GM12864 (cell line): ENCODE results near the gene RBM19.

Experiments used
- DNase-seq: peaks from one replicate; pipeline ENCODE4 v3.0.0-alpha.2; 2011; ENCODE audit warnings: low read depth
- H3K4me3 ChIP-seq: 2 replicates; pipeline ENCODE4 v1.5.1; 2011; ENCODE audit warnings: mild to moderate bottlenecking, low read depth, low read length, control low read depth
- TF ChIP-seq, protein P1 (sequence below): IDR thresholded peaks from 2 replicates; pipeline ENCODE4 v1.5.1; 2011; ENCODE audit warnings: low read depth, mild to moderate bottlenecking, moderate library complexity, low read length, control low read depth, inconsistent platforms; ENCODE audit errors: missing control alignments

Gene RBM19

DNA sequence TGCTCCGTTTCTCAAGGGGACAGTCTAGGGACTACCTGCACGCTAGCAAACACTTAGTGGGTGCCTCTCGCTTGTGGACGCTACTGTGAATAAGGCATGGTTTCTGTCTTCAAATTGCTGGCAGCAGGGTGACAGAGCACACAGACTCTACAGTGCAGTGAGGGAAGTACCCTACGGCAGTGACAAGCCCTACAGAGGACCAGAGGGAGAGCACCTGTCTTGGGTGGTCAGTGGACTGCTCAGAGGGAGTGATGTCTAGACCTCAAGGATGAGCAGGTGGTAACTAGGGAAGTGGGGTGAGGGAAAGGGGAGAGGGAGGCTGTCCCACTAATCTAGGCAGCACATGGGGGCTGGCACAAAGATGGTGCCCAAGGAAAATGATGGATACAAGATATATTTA, 160.5 kb downstream of the RBM19 start:
- TF ChIP-seq, protein P1, sequence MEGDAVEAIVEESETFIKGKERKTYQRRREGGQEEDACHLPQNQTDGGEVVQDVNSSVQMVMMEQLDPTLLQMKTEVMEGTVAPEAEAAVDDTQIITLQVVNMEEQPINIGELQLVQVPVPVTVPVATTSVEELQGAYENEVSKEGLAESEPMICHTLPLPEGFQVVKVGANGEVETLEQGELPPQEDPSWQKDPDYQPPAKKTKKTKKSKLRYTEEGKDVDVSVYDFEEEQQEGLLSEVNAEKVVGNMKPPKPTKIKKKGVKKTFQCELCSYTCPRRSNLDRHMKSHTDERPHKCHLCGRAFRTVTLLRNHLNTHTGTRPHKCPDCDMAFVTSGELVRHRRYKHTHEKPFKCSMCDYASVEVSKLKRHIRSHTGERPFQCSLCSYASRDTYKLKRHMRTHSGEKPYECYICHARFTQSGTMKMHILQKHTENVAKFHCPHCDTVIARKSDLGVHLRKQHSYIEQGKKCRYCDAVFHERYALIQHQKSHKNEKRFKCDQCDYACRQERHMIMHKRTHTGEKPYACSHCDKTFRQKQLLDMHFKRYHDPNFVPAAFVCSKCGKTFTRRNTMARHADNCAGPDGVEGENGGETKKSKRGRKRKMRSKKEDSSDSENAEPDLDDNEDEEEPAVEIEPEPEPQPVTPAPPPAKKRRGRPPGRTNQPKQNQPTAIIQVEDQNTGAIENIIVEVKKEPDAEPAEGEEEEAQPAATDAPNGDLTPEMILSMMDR = no peak
- no peak for DNase-seq
- H3K4me3 ChIP-seq = no peak overlapping the region

DNA sequence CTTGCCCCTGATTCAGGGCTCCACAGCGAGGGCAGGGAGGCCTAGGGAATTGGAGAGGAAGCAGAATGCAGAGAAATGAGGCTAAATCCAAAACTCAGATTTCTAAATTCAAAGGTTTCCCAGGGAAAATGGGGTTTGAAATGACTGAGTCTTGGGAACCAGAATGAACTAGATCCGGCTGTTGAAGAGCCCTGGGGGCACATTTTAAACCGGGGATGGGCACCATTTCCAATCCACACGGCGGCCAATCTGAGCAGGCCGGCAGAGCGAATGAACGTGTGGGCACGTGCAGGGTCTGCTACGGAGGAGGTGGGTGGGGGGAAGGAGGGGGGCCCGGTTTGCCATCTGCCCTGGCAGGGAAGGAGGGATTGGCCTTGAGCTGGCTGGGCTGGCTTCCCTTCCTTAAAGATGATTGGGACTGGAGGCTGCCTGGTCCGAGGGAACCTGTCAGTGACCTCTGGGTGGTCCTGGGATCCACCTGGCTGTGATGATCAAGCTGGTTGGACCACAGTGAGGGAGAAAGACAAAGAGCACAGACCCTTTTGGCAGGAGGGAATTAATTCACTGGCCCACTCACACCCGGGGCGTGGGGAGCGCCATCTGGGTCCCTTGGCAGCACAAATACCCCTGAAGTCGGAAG, 161.0 kb downstream of the RBM19 start:
- TF ChIP-seq, protein P1 = no peak
- no peak for DNase-seq

DNA sequence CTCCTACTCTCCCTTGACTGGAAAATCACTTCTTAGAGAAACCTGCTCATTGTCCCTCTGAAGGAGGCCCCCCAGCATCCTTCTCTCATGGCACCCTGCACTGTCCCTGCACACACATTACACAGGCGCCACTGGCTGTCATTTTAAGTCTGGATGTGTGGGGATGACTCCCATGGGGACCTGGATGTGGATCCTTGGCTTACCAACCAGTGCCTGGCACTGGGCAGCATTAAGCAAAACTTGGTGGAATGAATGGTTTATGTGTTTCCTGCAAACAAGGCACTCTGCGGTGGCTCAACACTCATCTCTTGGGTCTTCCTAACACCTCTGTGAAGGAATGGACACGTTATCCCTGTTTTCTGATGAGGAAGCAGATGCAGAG, 162.4 kb downstream of the RBM19 start:
- DNase-seq = no peak
- H3K4me3 ChIP-seq = no peak overlapping the region
- TF ChIP-seq, protein P1 = no peak

More for the DNA sequence above, 161.0 kb downstream of the RBM19 start:
- no peak overlapping the region for H3K4me3 ChIP-seq

DNA sequence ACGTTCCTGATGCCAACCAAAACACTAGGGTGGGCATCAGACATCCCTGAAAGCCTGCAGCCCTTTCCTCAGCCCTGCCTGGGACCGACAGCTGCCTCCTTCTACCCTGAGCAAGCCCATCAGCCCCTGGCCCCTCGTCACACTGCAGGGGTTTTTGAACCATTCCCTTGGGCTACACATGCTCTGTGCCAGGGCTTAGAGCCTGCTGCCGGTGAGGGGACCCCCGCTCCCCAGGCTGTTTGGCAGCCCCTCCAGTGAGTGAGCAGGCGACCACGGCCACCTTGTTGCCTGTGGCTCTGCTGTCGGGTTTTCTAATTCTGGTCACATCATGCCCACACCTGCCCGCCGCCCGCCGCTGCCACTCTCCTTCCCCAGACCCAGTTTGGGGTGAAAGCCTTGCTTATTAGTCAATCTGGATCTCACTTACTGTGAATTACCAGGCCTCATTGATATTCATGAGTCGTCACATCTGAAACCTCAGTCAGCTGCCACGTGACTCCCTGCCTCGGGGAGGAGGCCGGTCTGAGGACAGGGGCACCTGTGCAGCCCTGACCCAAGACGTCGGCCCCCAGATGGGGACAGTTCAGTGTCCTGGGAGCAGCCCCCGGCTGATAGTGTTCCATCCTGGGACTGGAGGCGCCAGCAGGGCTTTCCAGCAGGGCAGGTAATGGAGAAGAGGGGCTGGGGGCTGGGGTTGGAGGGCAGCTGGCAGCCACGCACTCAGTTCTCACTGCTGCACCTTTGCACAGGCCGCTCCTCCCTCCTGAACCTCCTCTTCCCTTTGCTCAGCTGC, 163.0 kb downstream of the RBM19 start:
- H3K4me3 ChIP-seq = no peak overlapping the region
- TF ChIP-seq, protein P1 = no peak
- DNase-seq = no peak

DNA sequence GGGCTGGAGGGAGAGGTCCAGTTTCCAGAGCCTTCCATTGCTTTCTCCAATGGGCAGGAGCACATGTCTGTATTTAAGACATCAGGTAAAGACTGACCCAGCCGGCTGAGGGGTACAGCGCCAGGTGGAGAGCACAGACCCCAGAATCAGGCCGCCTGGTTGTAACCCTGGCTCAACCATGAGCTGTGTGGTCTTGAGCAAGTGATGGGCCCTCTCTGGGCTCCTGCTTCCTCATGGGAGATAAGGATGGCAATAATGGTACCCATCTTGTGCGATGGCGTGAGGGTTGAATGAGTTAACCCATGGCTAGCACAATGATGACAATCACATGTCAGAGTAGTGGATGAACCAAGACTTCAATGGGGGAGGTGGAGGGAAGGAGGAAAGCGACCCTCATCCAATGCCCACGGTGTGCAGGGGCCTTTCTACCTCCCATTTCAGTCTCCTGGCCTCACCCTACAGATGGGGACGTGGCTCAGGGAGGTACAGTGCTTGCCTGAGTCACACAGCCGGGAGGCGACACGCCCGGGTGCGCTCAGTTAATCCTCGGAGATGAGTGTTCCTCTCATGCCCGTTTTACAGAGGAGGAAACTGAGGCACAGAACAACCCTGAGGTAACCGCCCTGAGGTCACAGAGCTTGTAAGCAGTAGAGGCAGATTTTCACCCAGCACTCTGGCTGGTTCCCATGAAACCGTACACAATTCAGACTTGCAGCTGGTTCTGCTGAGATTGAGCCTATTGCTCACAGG, 163.9 kb downstream of the RBM19 start:
- H3K4me3 ChIP-seq = no peak overlapping the region
- no peak for DNase-seq
- TF ChIP-seq, protein P1 = no peak

DNA sequence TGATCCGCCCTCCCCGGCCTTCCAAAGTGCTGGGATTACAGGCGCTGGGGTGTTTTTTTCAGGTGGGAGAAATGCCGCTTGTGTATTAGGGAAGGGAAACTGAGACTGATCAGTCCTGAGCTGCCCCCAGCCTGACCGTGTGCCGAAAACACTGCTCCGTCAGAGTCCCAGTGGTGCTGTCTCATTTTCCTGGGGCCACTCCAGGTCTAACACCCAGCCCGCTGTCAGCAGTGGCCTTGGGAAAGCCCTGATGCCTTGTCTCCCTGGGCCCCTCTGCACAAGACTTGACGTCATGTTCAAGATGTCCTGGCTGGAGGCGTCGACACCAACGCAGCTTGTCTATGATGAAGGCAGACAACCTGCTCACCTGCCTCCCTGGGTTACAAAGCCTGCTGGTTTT, 165.9 kb downstream of the RBM19 start:
- TF ChIP-seq, protein P1 = no peak
- DNase-seq = no peak

More for the DNA sequence above, 165.9 kb downstream of the RBM19 start:
- no peak overlapping the region for H3K4me3 ChIP-seq
